SU-DHL-6 (cell line): ENCODE results near the gene GRM8.

Experiments used
- H2AFZ ChIP-seq: fragments of 200-600 bp; sonication (generic); 2 replicates; pipeline ENCODE4 v1.6.1; 2014; ENCODE audit warnings: low read depth, mild to moderate bottlenecking, moderate library complexity, mixed read lengths, antibody characterized with exemption, low read length; ENCODE audit not compliant: severe bottlenecking
- H3F3A ChIP-seq: fragments of 200-600 bp; shearing (Covaris generic); 2 replicates; pipeline ENCODE4 v1.6.0; 2016; ENCODE audit warnings: antibody characterized with exemption, mild to moderate bottlenecking; ENCODE audit not compliant: insufficient read depth
- H3K27ac ChIP-seq: fragments of 200-600 bp; sonication (generic); 2 replicates; pipeline ENCODE4 v1.5.1; 2016; ENCODE audit warnings: low read depth, mild to moderate bottlenecking, low read length, moderate library complexity, mixed read lengths
- H3K27me3 ChIP-seq: fragments of 200-600 bp; sonication (generic), shearing (Covaris generic); 2 replicates; pipeline ENCODE4 v1.6.0; 2014; ENCODE audit warnings: mild to moderate bottlenecking, low read length
- H3K36me3 ChIP-seq: fragments of 200-600 bp; sonication (generic); 2 replicates; pipeline ENCODE4 v1.6.1; 2014; ENCODE audit warnings: mild to moderate bottlenecking, low read length, mixed read lengths
- H3K4me2 ChIP-seq: fragments of 300-600, 200-600 bp; shearing (Covaris generic), sonication (generic); 2 replicates; pipeline ENCODE4 v1.6.0; 2014; ENCODE audit warnings: low read length, low read depth, mild to moderate bottlenecking; ENCODE audit not compliant: poor library complexity, severe bottlenecking
- H3K4me3 ChIP-seq: fragments of 200-600 bp; sonication (generic); 2 replicates; pipeline ENCODE4 v1.5.1; 2014; ENCODE audit warnings: antibody characterized with exemption, low read length, mild to moderate bottlenecking, mixed read lengths; ENCODE audit not compliant: insufficient read depth, poor library complexity, severe bottlenecking
- H3K79me2 ChIP-seq: fragments of 200-600 bp; sonication (generic); 2 replicates; pipeline ENCODE4 v1.6.1; 2014; ENCODE audit warnings: mild to moderate bottlenecking, low read length, moderate library complexity; ENCODE audit not compliant: insufficient read depth
- H3K9ac ChIP-seq: fragments of 200-600 bp; sonication (generic); 2 replicates; pipeline ENCODE4 v1.7.0; 2014; ENCODE audit warnings: mild to moderate bottlenecking, low read length
- H3K9me2 ChIP-seq: fragments of 200-600 bp; sonication (generic); replicated peaks from 2 replicates; pipeline ENCODE4 v1.6.1; 2014; ENCODE audit warnings: low read length; ENCODE audit not compliant: insufficient read depth
- H3K9me3 ChIP-seq: fragments of 200-600 bp; sonication (generic); 2 replicates; pipeline ENCODE4 v1.6.1; 2014; ENCODE audit warnings: low read length, mixed read lengths; ENCODE audit not compliant: insufficient read depth
- H4K20me1 ChIP-seq: fragments of 200-600 bp; sonication (generic); 2 replicates; pipeline ENCODE4 v1.6.1; 2014; ENCODE audit warnings: low read depth, mild to moderate bottlenecking, antibody characterized with exemption, low read length, moderate library complexity, mixed read lengths
- CTCF ChIP-seq: fragments of 200-600 bp; sonication (generic); IDR thresholded peaks from one replicate; pipeline ENCODE4 v1.5.1; 2017; ENCODE audit warnings: antibody characterized with exemption, mild to moderate bottlenecking, low read length, moderate library complexity; ENCODE audit not compliant: insufficient read depth, poor library complexity, severe bottlenecking
- EZH2phosphoT487 ChIP-seq: fragments of 200-600 bp; sonication (generic), shearing (Covaris generic); conservative IDR thresholded peaks from 2 replicates; pipeline ENCODE4 v1.6.1; 2018; ENCODE audit warnings: mild to moderate bottlenecking, antibody characterized with exemption, low read length, moderate library complexity, mixed read lengths

Gene GRM8

GRCh38 chr7:127066974-127067373 is 185.8 kb downstream of the GRM8 start:
- H3K79me2 ChIP-seq: no peaks in the 10 kb centered on the region
- no peak overlapping the region for H3K9ac ChIP-seq
- no peaks in the 10 kb centered on the region for H3F3A ChIP-seq
- no peak for TF ChIP-seq EZH2phosphoT487
- no peak for TF ChIP-seq CTCF
- no peak overlapping the region for H3K4me2 ChIP-seq
- no peaks in the 10 kb centered on the region for H3K27me3 ChIP-seq
- no peak overlapping the region for H3K4me3 ChIP-seq
- H3K36me3 ChIP-seq: no peaks in the 10 kb centered on the region
- no peaks in the 10 kb centered on the region for H3K9me3 ChIP-seq
- no peak overlapping the region for H3K27ac ChIP-seq
- H4K20me1 ChIP-seq: no peaks in the 10 kb centered on the region
- no peak overlapping the region for H2AFZ ChIP-seq
- no peaks in the 10 kb centered on the region for H3K9me2 ChIP-seq

- Histone ChIP-seq H3K9me3 (no peaks in the 10 kb centered on the region), H3K9me2 (no peaks in the 10 kb centered on the region), H3K4me3 (no peak overlapping the region), H4K20me1 (no peaks in the 10 kb centered on the region), H3K79me2 (no peaks in the 10 kb centered on the region), H3K36me3 (no peaks in the 10 kb centered on the region), H3K4me2 (no peak overlapping the region), H3K9ac (no peak overlapping the region), H3K27me3 (no peaks in the 10 kb centered on the region), H3K27ac (no peak overlapping the region), H3F3A (no peaks in the 10 kb centered on the region), H2AFZ (no peak overlapping the region)
- TF ChIP-seq EZH2phosphoT487 (no peak), CTCF (no peak)
Measured at GRCh38 chr7:127059475-127059874, 193.3 kb downstream of the GRM8 start.

DNA sequence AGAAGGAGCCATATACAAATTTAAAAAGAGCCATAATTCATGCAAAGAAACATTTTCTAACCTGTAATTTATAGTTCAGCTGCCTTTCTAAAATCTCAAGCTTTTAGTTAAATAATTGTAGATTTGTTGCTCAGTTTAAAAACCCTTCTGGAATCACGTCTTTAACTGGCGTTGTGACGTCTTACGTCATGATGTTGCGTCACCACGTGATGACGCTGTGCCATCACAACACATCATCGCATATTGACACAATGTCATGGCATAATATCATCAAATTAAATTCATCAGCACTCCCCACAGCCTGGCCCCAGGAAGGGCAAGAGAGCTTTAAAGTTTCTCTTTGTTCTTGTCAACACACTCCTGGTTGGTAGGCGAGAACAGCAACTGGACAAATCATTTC is 194.8 kb downstream of the GRM8 start:
- no peak for TF ChIP-seq EZH2phosphoT487
- TF ChIP-seq CTCF: no peak
- H2AFZ ChIP-seq: no peak overlapping the region
- no peak overlapping the region for H3K4me2 ChIP-seq
- H3K27ac ChIP-seq: no peak overlapping the region
- no peaks in the 10 kb centered on the region for H3K9me2 ChIP-seq
- no peak overlapping the region for H3K4me3 ChIP-seq
- H3K27me3 ChIP-seq: no peaks in the 10 kb centered on the region
- H3K9ac ChIP-seq: no peak overlapping the region
- no peaks in the 10 kb centered on the region for H3K36me3 ChIP-seq
- H3K79me2 ChIP-seq: no peaks in the 10 kb centered on the region
- H3F3A ChIP-seq: no peaks in the 10 kb centered on the region
- no peaks in the 10 kb centered on the region for H4K20me1 ChIP-seq
- no peaks in the 10 kb centered on the region for H3K9me3 ChIP-seq

DNA sequence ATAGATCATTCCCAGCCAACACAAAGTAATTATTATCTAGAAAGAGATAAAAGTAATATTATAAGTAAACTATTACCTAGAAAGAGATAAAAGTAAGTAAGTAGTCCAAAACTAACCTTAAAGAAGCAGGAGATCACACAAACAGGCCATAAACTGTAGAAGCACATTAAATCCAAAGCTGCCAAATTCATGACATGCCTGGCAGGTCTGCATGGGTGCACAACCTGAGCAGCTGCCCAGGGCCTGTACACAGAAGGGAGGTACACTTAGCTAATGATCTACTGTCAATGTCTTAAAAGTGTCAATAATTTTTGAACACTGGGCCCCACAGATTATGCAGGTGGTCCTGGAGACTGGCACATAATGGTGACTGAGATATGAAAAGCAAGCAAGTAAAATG is 196.5 kb downstream of the GRM8 start:
- TF ChIP-seq CTCF: no peak
- no peak for TF ChIP-seq EZH2phosphoT487
- Histone ChIP-seq H3K79me2 (no peaks in the 10 kb centered on the region), H3K36me3 (no peaks in the 10 kb centered on the region), H4K20me1 (no peaks in the 10 kb centered on the region), H3K9me2 (no peaks in the 10 kb centered on the region), H3K4me3 (no peak overlapping the region), H3F3A (no peaks in the 10 kb centered on the region), H3K27me3 (no peaks in the 10 kb centered on the region), H2AFZ (no peak overlapping the region), H3K9me3 (no peaks in the 10 kb centered on the region), H3K9ac (no peak overlapping the region), H3K4me2 (no peak overlapping the region), H3K27ac (no peak overlapping the region)
